Right atrium auricular region (tissue), 2 donors: ENCODE results near the gene ASXL1. TPM values are rescaled to one million over a fixed set of nuclear protein-coding genes. Genes with fewer than 3 reads are reported as not detected.

ENCODE experiments used
- DNase-seq: peaks from one replicate; pipeline ENCODE4 v3.0.0-alpha.2; 2019; ENCODE audit warnings: low spot score
- H3K27ac ChIP-seq, 2 donors: fragments of 200-600 bp; sonication (generic); 1 replicate in 1 of 2; 2 replicates in 1 of 2; pipeline ENCODE4 v1.5.1; 2016 to 2019
- H3K27me3 ChIP-seq, 2 donors: fragments of 200-600 bp; sonication (generic); one replicate each; pipeline versions ENCODE4 v1.5.1 to v1.6.0; 2017 to 2019
- H3K36me3 ChIP-seq: fragments of 200-600 bp; sonication (generic); one replicate; pipeline ENCODE4 v1.5.1; 2016
- H3K4me1 ChIP-seq, 2 donors: fragments of 200-600 bp; sonication (generic); one replicate each; pipeline versions ENCODE4 v1.5.1 to v1.6.0; 2017 to 2019
- H3K4me3 ChIP-seq, 2 donors: fragments of 200-600 bp; sonication (generic); 1 replicate in 1 of 2; 2 replicates in 1 of 2; pipeline ENCODE4 v1.5.1; 2017 to 2019; ENCODE audit warnings: mild to moderate bottlenecking in 1 of 2, moderate library complexity in 1 of 2
- H3K9me3 ChIP-seq, 2 donors: fragments of 200-600 bp; sonication (generic); one replicate each; pipeline ENCODE4 v1.5.1; 2019
- total RNA-seq, 2 donors: library from RNA; depleted of rRNA; stranded (reverse); fragments of >200 nt; gene quantifications; one replicate each; pipeline ENCODE4 v1.1.0, GENCODE V29; 2016
- TF ChIP-seq, protein P1 (sequence below), 2 donors: fragments of 200-600 bp; sonication (generic); IDR thresholded peaks; one replicate each; pipeline ENCODE4 v1.5.1; 2019; ENCODE audit warnings: antibody characterized with exemption in 2 of 2

ASXL1 gene
- total RNA-seq, 2 donors from 2014 or later = 15.9 to 30.5 TPM

DNA sequence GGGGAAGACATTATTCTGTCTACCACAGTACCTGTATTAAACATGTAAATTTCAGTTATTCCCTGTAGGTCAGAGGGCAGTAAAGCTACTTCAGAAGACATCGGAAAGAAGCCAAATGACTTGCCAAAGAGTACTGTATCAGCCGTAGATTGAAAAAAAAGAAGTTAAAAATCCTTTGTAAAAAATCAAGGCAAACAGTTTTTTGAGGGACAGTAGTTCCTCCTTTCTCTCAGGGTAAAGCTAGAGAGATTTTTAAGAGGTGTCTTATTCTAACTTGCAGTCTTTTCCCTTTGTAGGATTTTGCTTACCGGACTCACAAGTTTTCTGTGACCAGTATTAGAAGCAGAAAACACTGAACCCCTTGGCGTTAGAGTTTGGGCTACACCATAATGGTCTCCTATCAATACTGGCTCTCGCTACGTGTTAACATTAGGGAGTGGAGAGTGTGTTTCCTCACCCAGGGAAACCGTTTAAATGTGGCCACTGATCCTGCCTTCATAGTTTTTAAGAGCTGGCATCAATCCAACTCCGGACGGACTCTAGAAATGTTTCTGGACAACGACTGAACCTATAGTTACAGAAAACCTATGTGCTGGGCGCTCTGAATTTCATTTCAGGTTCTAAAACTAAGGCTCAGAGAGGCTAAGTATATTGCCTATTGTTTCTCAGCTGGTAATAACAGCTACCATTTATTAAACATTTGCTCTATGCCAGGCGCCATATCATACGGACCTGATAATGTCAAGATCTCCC lies 1.3 kb upstream of the ASXL1 start:
- Histone ChIP-seq H3K27me3 (no peaks in the 10 kb centered on the region), H3K9me3 (no peaks in the 10 kb centered on the region), H3K27ac (peak overlapping the region; percentile 95 to 98), H3K4me1 (peaks cover 0 to 39% of the 10 kb centered on the region in 2 donors), H3K4me3 (peak overlapping the region; percentile 90 to 94), H3K36me3 (no peaks in the 10 kb centered on the region)
- no peak for DNase-seq
- TF ChIP-seq, protein P1, sequence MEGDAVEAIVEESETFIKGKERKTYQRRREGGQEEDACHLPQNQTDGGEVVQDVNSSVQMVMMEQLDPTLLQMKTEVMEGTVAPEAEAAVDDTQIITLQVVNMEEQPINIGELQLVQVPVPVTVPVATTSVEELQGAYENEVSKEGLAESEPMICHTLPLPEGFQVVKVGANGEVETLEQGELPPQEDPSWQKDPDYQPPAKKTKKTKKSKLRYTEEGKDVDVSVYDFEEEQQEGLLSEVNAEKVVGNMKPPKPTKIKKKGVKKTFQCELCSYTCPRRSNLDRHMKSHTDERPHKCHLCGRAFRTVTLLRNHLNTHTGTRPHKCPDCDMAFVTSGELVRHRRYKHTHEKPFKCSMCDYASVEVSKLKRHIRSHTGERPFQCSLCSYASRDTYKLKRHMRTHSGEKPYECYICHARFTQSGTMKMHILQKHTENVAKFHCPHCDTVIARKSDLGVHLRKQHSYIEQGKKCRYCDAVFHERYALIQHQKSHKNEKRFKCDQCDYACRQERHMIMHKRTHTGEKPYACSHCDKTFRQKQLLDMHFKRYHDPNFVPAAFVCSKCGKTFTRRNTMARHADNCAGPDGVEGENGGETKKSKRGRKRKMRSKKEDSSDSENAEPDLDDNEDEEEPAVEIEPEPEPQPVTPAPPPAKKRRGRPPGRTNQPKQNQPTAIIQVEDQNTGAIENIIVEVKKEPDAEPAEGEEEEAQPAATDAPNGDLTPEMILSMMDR (IDR thresholded peaks at IDR 0.05) = no peak

DNA sequence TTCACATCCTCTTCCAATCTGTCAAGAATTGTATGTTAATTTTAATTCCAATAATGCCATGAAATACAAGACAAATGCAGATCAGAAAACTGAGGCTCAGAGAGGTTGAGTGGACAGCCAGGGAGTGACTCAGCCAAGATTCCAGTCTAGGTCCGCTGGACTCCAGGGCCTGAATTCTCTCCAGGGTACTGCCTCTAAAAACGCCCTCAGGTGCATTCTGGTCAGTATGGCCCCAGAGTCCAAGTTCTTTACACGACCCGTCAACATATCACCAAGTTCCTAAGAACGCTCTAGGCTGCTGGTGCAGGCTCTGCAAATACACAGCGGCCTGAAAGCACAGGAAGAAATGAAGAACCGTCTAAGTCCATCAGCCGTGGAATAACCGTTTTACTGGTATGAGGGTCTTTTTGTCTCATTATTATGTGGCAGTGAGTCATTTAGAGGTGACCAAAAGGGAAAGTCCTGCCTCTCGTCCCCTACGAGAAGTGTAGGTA lies 709 bp upstream of the ASXL1 start:
- H3K27ac ChIP-seq = peak overlapping the region; percentile 95 to 98
- no peak for DNase-seq
- TF ChIP-seq, protein P1 (IDR thresholded peaks at IDR 0.05) = no peak
- no peaks in the 10 kb centered on the region for H3K9me3 ChIP-seq
- no peaks in the 10 kb centered on the region for H3K27me3 ChIP-seq
- H3K4me3 ChIP-seq = peak overlapping the region; percentile 90 to 94
- no peaks in the 10 kb centered on the region for H3K36me3 ChIP-seq
- peaks cover 0 to 45% of the 10 kb centered on the region in 2 donors for H3K4me1 ChIP-seq

DNA sequence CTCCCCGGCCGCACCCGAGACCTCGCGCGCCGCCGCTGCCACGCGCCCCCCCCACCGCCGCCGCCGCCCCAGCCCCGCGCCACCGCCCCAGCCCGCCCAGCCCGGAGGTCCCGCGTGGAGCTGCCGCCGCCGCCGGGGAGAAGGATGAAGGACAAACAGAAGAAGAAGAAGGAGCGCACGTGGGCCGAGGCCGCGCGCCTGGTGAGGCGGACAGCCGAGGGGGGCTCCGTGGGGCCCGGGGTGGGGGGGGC lies 426 bp downstream of the ASXL1 start:
- no peak for DNase-seq
- Histone ChIP-seq H3K4me3 (peak overlapping the region; percentile 90 to 94), H3K9me3 (no peaks in the 10 kb centered on the region), H3K27ac (peak overlapping the region; percentile 95 to 98), H3K36me3 (no peaks in the 10 kb centered on the region), H3K4me1 (peaks cover 0 to 56% of the 10 kb centered on the region in 2 donors), H3K27me3 (no peaks in the 10 kb centered on the region)
- TF ChIP-seq, protein P1 (IDR thresholded peaks at IDR 0.05) = no peak

DNA sequence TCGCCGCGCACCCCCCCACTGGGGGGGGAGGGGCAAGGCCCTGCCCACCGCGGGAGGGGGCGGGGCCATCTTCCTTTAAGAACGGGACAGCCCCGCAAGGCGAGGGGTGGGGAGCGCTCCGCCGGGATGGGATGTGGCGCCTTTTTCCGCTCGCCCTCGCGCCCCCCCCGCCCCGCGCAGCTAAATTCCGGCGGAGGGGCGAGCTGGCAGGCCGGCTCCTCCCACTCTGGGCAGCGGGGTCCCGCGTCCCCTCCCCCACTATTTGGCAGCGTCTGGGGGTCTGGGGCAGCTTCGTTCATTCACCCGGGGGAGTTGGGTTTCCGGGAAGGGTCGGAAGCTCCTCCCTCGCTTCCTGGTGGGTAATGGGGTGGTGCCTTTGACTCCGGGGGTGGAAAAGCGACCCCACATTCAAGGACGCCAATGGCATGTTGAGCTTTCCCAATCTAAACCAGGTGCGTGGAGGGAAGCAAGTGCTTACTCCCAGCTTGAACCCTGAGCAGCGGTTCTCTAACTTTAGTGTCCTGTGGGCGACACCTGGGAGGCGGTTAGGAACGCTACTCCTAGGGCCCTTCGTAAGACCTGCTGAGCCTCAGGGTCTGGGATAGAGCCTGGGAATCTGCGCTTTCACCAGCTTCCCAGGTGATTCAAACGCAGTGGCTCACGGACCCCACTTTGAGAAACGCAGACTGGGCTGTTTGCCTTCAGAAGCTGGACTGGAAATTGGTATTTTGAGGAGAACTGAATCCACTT lies 927 bp downstream of the ASXL1 start:
- Histone ChIP-seq H3K9me3 (no peaks in the 10 kb centered on the region), H3K4me1 (peaks cover 0 to 61% of the 10 kb centered on the region in 2 donors), H3K36me3 (no peaks in the 10 kb centered on the region), H3K4me3 (peak overlapping the region; percentile 90 to 94), H3K27me3 (no peaks in the 10 kb centered on the region), H3K27ac (peak overlapping the region; percentile 95 to 98)
- TF ChIP-seq, protein P1 (IDR thresholded peaks at IDR 0.05) = no peak
- peak; percentile 67 for DNase-seq

DNA sequence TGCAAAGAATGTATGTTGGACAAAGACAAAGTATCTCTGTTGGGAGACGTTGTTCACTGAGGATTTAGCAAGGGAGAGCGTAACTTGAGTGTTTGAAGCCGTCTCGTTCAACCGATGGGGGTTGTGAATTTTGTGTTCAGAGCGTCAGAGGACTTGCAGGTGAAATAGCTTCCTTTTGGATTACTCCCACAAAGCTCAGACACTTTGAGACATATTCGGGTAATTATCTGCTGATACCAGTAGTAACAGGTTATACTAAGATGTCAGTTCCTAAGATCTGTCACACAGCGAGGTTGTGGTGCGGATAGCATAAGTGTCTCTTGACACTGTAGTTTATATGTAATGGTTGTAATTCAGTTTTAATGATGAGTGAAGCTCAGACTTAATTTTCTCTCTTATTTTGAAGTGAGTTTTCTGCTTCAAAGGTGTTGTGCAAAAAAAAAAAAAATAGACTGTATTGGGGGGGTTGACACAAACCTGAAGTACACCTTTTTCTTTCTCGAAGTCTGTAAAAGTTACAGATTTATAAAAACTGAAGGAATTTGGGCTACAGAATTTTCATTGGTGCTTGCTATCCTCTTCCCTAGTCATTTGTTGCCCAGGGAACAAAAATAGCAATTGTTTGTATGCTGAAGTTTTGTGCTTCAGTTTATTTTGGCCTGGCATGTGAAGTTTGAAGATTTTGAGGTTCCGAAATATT lies 1.7 kb downstream of the ASXL1 start:
- no peak for DNase-seq
- H3K4me3 ChIP-seq = peak overlapping the region; percentile 90 to 94
- no peaks in the 10 kb centered on the region for H3K27me3 ChIP-seq
- H3K4me1 ChIP-seq = peaks cover 0 to 68% of the 10 kb centered on the region in 2 donors
- no peaks in the 10 kb centered on the region for H3K9me3 ChIP-seq
- peak overlapping the region; percentile 95 to 98 for H3K27ac ChIP-seq
- TF ChIP-seq, protein P1 (IDR thresholded peaks at IDR 0.05) = no peak
- H3K36me3 ChIP-seq = no peaks in the 10 kb centered on the region
